Measurements from ENCODE around the gene COA1. TPM values are rescaled to one million over a fixed set of nuclear protein-coding genes. Genes with fewer than 3 reads are reported as not detected.

Gene COA1
- total and polyA plus RNA-seq, 2 donors (not counting 3 experiments of a cell fraction or from before 2014, with no cell fraction given): 38.1 to 55.1 TPM

- Histone ChIP-seq H3K9me3 (replicated peaks; ENCODE audit: control insufficient read depth, insufficient read depth, low read length) (no peaks in the 10 kb centered on the region), H3K27me3 (ENCODE audit: control insufficient read depth in 2 of 2, insufficient read depth in 2 of 2, low read length in 2 of 2) (no peaks in the 10 kb centered on the region), H3K4me3 (replicated peaks in 1 of 3; ENCODE audit: insufficient read depth in 1 of 3, low read depth in 1 of 3, low read length in 3 of 3) (no peak overlapping the region), H3K4me2 (ENCODE audit: insufficient read depth, low read length) (no peak overlapping the region), H3K9me1 (replicated peaks; ENCODE audit: control insufficient read depth, extremely low read depth, insufficient read depth, low read length) (no peaks in the 10 kb centered on the region), H3K27ac (ENCODE audit: insufficient read depth, low read depth, low read length) (no peak overlapping the region), H3K4me1 (ENCODE audit: control insufficient read depth, extremely low read depth, insufficient read depth, low read length) (peaks cover 22% of the 10 kb centered on the region), H3K36me3 (ENCODE audit: control insufficient read depth in 2 of 2, extremely low read depth in 1 of 2, insufficient read depth in 2 of 2, low read length in 2 of 2) (no peaks in the 10 kb centered on the region), H3K9ac (replicated peaks; ENCODE audit: extremely low read depth, insufficient read depth, low read length) (no peak overlapping the region), H3K79me2 (ENCODE audit: control insufficient read depth, insufficient read depth, low read length) (peaks cover 56% of the 10 kb centered on the region), H2AFZ (ENCODE audit: low read depth, low read length) (no peak overlapping the region), H4K20me1 (replicated peaks; ENCODE audit: control insufficient read depth, extremely low read depth, insufficient read depth, low read length) (no peaks in the 10 kb centered on the region)
- POLR2A ChIA-PET: interaction anchor here (4.0 kb wide), 1 partner anchor 115 kb away, joined by 73 read pairs; the partner anchor contains the start of gene STK17A
- TF ChIP-seq EZH2 (IDR thresholded peaks at IDR 0.05; ENCODE audit: borderline replicate concordance, low read depth, low read length, severe bottlenecking): no peak
- no peak for TF ChIP-seq GATA2 (IDR thresholded peaks at IDR 0.05; ENCODE audit: insufficient read depth, insufficient read length, low read depth, low read length)
- TF ChIP-seq, protein P1, sequence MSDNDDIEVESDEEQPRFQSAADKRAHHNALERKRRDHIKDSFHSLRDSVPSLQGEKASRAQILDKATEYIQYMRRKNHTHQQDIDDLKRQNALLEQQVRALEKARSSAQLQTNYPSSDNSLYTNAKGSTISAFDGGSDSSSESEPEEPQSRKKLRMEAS (IDR thresholded peaks at IDR 0.05; ENCODE audit: insufficient read depth, insufficient read length): no peak
- no peak for TF ChIP-seq MYC (IDR thresholded peaks at IDR 0.05; ENCODE audit: low read depth, low read length)
- TF ChIP-seq FOS (IDR thresholded peaks at IDR 0.05; ENCODE audit: borderline replicate concordance, insufficient read depth, low read length): no peak
- TF ChIP-seq POLR2A (IDR thresholded peaks at IDR 0.05; ENCODE audit: low read depth, low read length): no peak
- TF ChIP-seq JUN (IDR thresholded peaks at IDR 0.05; ENCODE audit: borderline replicate concordance, insufficient read depth, insufficient read length, low read depth): no peak
- TF ChIP-seq POLR2AphosphoS5 (IDR thresholded peaks at IDR 0.05; ENCODE audit: insufficient read depth, low read depth, low read length): no peak
- no peak for TF ChIP-seq CTCF (IDR thresholded peaks at IDR 0.05; ENCODE audit: extremely low read depth in 1 of 2, insufficient read depth in 1 of 2, low read depth in 1 of 2, low read length in 2 of 2)
- dilution Hi-C loops (cut with MboI; ENCODE audit: extremely low pct_ligation_motif_present, low sequenced_read_pairs) (no loop called here), intact Hi-C loops (cut with micrococcal nuclease) (no loop called here)
- DNase-seq (ENCODE audit: low read depth, low spot score): no peak
- BruUV-seq (replicated peaks): no TSS peak
- FAIRE-seq: no peak
- CTCF ChIA-PET: interaction anchor here (0.7 to 6.8 kb wide), 8 partner anchors 11 to 119 kb away, joined by 3 to 603 read pairs (median 5); partner anchors contain the start of genes COA1 and STK17A
Measured at GRCh38 chr7:43697690-43698089, 31.6 kb downstream of the COA1 start.
